ENCODE measurements around the gene RNF207.

DNA sequence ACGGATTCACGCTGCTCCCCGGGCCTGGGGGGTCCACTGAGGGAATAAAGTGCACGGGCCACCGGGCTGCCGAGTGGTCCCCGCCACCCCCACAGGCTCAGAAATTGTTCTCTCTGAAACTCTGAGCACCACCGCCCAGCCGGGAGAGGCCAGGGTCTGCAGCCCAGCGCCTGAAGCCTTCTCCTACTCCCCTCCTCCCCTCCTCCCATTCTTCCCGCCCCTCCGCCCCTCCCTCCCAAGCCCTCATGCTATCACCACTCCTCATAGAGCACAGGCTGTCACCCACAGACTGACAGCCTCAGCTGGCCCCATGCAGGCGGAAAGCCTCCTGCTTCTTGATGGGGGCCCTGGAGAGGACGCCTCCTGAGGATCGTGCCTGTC is 55.7 kb downstream of the RNF207 start:
- TF ChIP-seq, protein P1, sequence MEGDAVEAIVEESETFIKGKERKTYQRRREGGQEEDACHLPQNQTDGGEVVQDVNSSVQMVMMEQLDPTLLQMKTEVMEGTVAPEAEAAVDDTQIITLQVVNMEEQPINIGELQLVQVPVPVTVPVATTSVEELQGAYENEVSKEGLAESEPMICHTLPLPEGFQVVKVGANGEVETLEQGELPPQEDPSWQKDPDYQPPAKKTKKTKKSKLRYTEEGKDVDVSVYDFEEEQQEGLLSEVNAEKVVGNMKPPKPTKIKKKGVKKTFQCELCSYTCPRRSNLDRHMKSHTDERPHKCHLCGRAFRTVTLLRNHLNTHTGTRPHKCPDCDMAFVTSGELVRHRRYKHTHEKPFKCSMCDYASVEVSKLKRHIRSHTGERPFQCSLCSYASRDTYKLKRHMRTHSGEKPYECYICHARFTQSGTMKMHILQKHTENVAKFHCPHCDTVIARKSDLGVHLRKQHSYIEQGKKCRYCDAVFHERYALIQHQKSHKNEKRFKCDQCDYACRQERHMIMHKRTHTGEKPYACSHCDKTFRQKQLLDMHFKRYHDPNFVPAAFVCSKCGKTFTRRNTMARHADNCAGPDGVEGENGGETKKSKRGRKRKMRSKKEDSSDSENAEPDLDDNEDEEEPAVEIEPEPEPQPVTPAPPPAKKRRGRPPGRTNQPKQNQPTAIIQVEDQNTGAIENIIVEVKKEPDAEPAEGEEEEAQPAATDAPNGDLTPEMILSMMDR (IDR thresholded peaks at IDR 0.05; ENCODE audit: low read depth, low read length) = no peak
- TF ChIP-seq EZH2phosphoT487 (IDR thresholded peaks at IDR 0.05; ENCODE audit: low read depth) = no peak

Measured in OCI-LY3 (cell line).